Gastrocnemius medialis (tissue), 4 donors: ENCODE measurements around the gene ZNF846. TPM values are rescaled to one million over a fixed set of nuclear protein-coding genes. Genes with fewer than 3 reads are reported as not detected.
"Not testable (repeated sequence)": the region's sequence is repeated elsewhere in the genome, so short reads cannot be mapped to it uniquely, and the experiment has no call there.

Experiments
- ATAC-seq, 2 donors: fragments of 150-250 bp; one replicate each; pipeline ENCODE4 v1.9.1; 2016
- DNase-seq, 2 donors: peaks; one replicate each; pipeline ENCODE4 v3.0.0-alpha.2; 2019
- H3K27ac ChIP-seq, 4 donors: fragments of 200-600 bp; sonication (generic); 1 replicate in 1 of 4; 2 replicates in 3 of 4; pipeline ENCODE4 v1.5.1; 2016 to 2018; ENCODE audit warnings: mild to moderate bottlenecking in 2 of 4, moderate library complexity in 1 of 4
- H3K27me3 ChIP-seq, 3 donors: fragments of 200-600 bp; sonication (generic) in 2 of 3; 1 replicate in 1 of 3; 2 replicates in 2 of 3; pipeline versions ENCODE4 v1.5.1 to v1.6.0; 2016 to 2019; ENCODE audit warnings: mild to moderate bottlenecking in 1 of 3, moderate library complexity in 1 of 3
- H3K36me3 ChIP-seq, 2 donors: fragments of 200-600 bp; sonication (generic) in 1 of 2; one replicate each; pipeline ENCODE4 v1.5.1; 2017 to 2018
- H3K4me1 ChIP-seq, 2 donors: fragments of 200-600 bp; sonication (generic) in 1 of 2; one replicate each; pipeline ENCODE4 v1.5.1; 2016 to 2017; ENCODE audit warnings: mild to moderate bottlenecking in 2 of 2
- H3K4me3 ChIP-seq, 4 donors: fragments of 200-600 bp; sonication (generic) in 3 of 4; 1 replicate in 1 of 4; 2 replicates in 3 of 4; pipeline ENCODE4 v1.5.1; 2016 to 2019; ENCODE audit warnings: mild to moderate bottlenecking in 2 of 4
- H3K9me3 ChIP-seq, 3 donors: fragments of 200-600 bp; sonication (generic) in 2 of 3; 1 replicate in 1 of 3; 2 replicates in 2 of 3; pipeline ENCODE4 v1.5.1; 2016 to 2019
- POLR2A ChIP-seq, 2 donors: fragments of 450-650 bp; IDR thresholded peaks; one replicate each; pipeline ENCODE4 v1.6.1; 2017; ENCODE audit warnings: antibody characterized with exemption in 2 of 2, mild to moderate bottlenecking in 2 of 2, moderate library complexity in 2 of 2
- in situ Hi-C, 4 donors: fragments of 200-750 bp; cut with MboI; loops; one replicate each; pipeline versions ENCODE4 v1.15.0 to v1.8.0; 2017; ENCODE audit warnings: low sequenced_read_pairs in 4 of 4
- intact Hi-C: fragments of 100-400 bp; cut with DNase I; formaldehyde crosslinking; loops from one replicate; pipeline ENCODE4 v1.15.1; 2023; ENCODE audit warnings: low total_unique reads
- total RNA-seq, 4 donors: library from RNA; depleted of rRNA; stranded (reverse); fragments of >200 nt; gene quantifications; one replicate each; pipeline versions ENCODE4 v1.1.0 to v1.2.3, GENCODE V29; 2016
- TF ChIP-seq, protein P1 (sequence below), 5 experiments: fragments of 450-650 bp in 3 of 5; fragments of 200-600 bp in 2 of 5; sonication (generic) in 2 of 5; IDR thresholded peaks in 4 of 5; conservative IDR thresholded peaks in 1 of 5; 1 replicate in 4 of 5; 2 replicates in 1 of 5; pipeline ENCODE4 v1.5.1; 2016 to 2019; ENCODE audit warnings: antibody characterized with exemption in 5 of 5, mild to moderate bottlenecking in 3 of 5, moderate library complexity in 3 of 5

The ZNF846 gene
- total RNA-seq, 4 donors from 2014 or later = 0.63 to 5.0 (median 2.1) TPM

DNA sequence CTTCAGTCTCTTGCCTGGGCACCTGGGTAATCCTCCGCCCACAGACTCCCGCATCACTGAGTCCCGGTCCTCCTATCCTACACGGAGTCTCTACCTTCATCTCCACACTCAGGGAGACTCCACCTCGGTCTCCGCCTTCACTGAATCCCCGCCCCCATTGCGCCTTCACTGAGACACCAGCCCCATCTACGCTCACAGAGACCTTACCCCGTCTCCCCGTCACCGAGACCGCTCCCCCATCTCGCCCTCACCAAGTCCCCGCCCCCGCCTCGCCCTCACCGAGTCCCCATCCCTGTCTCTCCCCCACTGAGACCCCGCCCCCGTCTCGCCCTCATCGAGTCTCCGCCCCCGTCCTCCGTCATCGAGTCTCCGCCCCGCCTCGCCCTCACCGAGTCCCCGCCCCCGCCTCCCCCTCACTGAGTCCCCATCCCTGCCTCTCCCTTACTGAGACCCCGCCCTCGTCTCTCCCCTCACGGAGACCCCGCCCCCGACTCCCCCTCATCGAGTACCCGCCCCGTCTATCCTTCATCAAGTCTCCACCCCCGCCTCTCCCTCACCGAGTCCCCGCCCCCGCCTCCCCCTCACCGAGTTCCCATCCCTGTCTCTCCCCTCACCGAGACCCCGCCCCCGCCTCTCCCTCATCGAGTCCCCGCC lies 23.1 kb upstream of the ZNF846 start:
- ATAC-seq (peak; percentile 61 to 72), DNase-seq (peak; percentile 85)
- H3K9me3 ChIP-seq = no peaks in the 10 kb centered on the region
- H3K36me3 ChIP-seq = no peaks in the 10 kb centered on the region
- peaks cover 0 to 5% of the 10 kb centered on the region in 2 donors for H3K4me1 ChIP-seq
- intact Hi-C loops (loop anchor here (1.0 to 10.0 kb wide), 4 partner anchors 28 to 477 kb away; partner anchors contain the start of genes FBXL12, ZNF121 and ZNF266), in situ Hi-C loops (loop anchor here (5.0 to 25.0 kb wide), 8 partner anchors 167 to 954 kb away; partner anchors contain the start of genes ZNF559 (in 3 of the 4), ZNF699 (in 3 of the 4), ZNF561 (in 2 of the 4) and MBD3L1 (in 1 of the 4))
- H3K27ac ChIP-seq = peak overlapping the region; percentile 77 to 87 (median 85)
- TF ChIP-seq POLR2A (IDR thresholded peaks at IDR 0.05) = peak in 1 of 2 donors; percentile 24
- TF ChIP-seq, protein P1, sequence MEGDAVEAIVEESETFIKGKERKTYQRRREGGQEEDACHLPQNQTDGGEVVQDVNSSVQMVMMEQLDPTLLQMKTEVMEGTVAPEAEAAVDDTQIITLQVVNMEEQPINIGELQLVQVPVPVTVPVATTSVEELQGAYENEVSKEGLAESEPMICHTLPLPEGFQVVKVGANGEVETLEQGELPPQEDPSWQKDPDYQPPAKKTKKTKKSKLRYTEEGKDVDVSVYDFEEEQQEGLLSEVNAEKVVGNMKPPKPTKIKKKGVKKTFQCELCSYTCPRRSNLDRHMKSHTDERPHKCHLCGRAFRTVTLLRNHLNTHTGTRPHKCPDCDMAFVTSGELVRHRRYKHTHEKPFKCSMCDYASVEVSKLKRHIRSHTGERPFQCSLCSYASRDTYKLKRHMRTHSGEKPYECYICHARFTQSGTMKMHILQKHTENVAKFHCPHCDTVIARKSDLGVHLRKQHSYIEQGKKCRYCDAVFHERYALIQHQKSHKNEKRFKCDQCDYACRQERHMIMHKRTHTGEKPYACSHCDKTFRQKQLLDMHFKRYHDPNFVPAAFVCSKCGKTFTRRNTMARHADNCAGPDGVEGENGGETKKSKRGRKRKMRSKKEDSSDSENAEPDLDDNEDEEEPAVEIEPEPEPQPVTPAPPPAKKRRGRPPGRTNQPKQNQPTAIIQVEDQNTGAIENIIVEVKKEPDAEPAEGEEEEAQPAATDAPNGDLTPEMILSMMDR (IDR thresholded peaks at IDR 0.05 in 4 of 5, conservative IDR thresholded peaks at IDR 0.05 in 1 of 5) = no peak
- peaks cover 3 to 46% (median 46%) of the 10 kb centered on the region in 3 donors for H3K27me3 ChIP-seq
- H3K4me3 ChIP-seq = peak overlapping the region; percentile 64 to 74 (median 66)

DNA sequence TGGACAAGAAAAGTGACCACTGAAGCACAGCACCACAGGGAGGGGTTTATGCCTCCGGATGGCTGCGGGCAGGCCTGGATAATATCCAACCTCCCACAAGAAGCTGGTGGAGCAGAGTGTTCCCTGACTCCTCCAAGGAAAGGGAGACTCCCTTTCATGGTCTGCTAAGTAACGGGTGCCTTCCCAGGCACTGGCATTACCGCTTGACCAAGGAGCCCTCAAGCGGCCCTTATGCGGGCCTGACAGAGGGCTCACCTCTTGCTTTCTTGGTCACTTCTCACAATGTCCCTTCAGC lies 22.5 kb upstream of the ZNF846 start:
- in situ Hi-C loops = loop anchor here (5.0 to 25.0 kb wide), 8 partner anchors 166 to 954 kb away; partner anchors contain the start of genes ZNF559 (in 3 of the 4), ZNF699 (in 3 of the 4), ZNF561 (in 2 of the 4) and MBD3L1 (in 1 of the 4)

DNA sequence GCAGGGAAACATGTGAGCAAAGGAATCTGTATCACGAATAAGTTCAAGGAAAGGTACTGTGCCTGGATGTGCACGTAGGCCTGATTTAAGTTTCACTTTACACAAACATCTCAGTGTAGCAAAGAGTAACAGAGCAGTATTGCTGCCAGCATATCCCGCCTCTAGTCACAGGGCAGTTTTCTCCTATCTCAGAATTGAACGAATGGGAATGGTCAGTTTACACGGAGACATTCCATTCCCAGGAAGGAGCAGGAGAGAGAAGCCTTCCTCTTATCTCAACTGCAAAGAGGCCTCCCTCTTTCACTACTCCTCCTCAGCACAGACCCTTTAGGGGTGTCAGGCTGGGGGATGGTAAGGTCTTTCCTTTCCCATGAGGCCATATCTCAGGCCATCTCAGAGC lies 21.0 kb upstream of the ZNF846 start:
- H3K27ac ChIP-seq, H3K9me3 ChIP-seq, H3K4me1 ChIP-seq, H3K36me3 ChIP-seq, H3K4me3 ChIP-seq, ATAC-seq, DNase-seq, intact Hi-C loops: not testable (repeated sequence)
- in situ Hi-C loops = loop anchor here (25.0 kb wide), 3 partner anchors 477 to 952 kb away; partner anchors contain the start of genes ZNF559 (in 3 of the 4), ZNF699 (in 3 of the 4), MBD3L1 (in 1 of the 4) and OR7D4 (in 1 of the 4)
- peaks cover 8 to 59% (median 57%) of the 10 kb centered on the region in 3 donors for H3K27me3 ChIP-seq

More for the DNA sequence above, 22.5 kb upstream of the ZNF846 start:
- not testable (repeated sequence) for H3K36me3 ChIP-seq, DNase-seq, ATAC-seq, H3K9me3 ChIP-seq, H3K4me1 ChIP-seq
- peaks cover 5 to 53% (median 52%) of the 10 kb centered on the region in 3 donors for H3K27me3 ChIP-seq
- peak overlapping the region; percentile 64 to 77 (median 73) for H3K27ac ChIP-seq
- peak overlapping the region in 2 of 4 donors; percentile 48 to 64 for H3K4me3 ChIP-seq
- intact Hi-C loops = loop anchor here (5.0 to 10.0 kb wide), 3 partner anchors 209 to 476 kb away; partner anchors contain the start of genes ZNF121 and ZNF266

DNA sequence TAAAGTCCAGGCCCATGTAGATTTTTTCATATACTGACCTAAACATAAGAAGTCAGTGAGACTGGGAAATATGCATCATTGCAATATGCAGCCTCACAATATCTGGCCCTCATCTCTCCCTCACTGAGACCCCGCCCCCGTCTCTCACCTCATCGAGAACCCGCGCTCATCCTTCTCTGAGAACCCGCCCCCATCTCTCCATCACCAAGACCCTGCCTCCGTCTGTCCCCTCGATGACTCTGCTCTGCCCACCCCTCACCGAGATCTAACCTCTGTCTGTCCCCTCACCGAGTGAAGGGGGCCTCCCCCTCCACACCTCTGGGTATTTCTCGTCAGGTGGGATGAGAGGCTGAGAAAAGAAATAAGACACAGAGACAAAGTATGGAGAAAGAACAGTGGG lies 20.5 kb upstream of the ZNF846 start:
- Histone ChIP-seq H3K4me3 (no peak overlapping the region), H3K9me3 (no peaks in the 10 kb centered on the region), H3K36me3 (no peaks in the 10 kb centered on the region), H3K4me1 (peaks cover 0 to 5% of the 10 kb centered on the region in 2 donors), H3K27me3 (peaks cover 8 to 59% (median 57%) of the 10 kb centered on the region in 3 donors), H3K27ac (no peak overlapping the region)
- intact Hi-C loops (no loop called here), in situ Hi-C loops (loop anchor here (25.0 kb wide), 3 partner anchors 477 to 952 kb away; partner anchors contain the start of genes ZNF559 (in 3 of the 4), ZNF699 (in 3 of the 4), MBD3L1 (in 1 of the 4) and OR7D4 (in 1 of the 4))
- DNase-seq = no peak
- no peak for ATAC-seq
- TF ChIP-seq POLR2A (IDR thresholded peaks at IDR 0.05) = no peak
- TF ChIP-seq, protein P1 (IDR thresholded peaks at IDR 0.05 in 4 of 5, conservative IDR thresholded peaks at IDR 0.05 in 1 of 5) = no peak

DNA sequence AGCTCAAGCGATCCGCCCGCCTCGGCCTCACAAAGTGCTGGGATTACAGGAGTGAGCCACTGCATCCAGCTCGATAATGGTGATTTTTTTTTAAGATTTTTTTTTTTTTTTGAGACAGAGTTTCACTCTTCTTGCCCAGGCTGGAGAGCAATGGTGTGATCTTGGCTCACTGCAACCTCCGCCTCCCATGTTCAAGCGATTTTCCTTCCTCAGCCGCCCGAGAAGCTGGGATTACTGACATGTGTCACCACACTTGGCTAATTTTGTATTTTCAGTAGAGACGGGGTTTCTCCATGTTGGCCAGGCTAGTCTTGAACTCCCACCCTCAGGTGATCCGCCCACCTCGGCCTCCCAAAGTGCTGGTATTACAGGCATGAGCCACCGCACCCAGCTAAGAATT lies 20.1 kb upstream of the ZNF846 start:
- ATAC-seq, H3K36me3 ChIP-seq, H3K4me3 ChIP-seq, H3K27ac ChIP-seq, H3K9me3 ChIP-seq, H3K4me1 ChIP-seq, DNase-seq, intact Hi-C loops: not testable (repeated sequence)
- peaks cover 8 to 59% (median 57%) of the 10 kb centered on the region in 3 donors for H3K27me3 ChIP-seq
- in situ Hi-C loops = loop anchor here (25.0 kb wide), 3 partner anchors 476 to 951 kb away; partner anchors contain the start of genes ZNF559 (in 3 of the 4), ZNF699 (in 3 of the 4), MBD3L1 (in 1 of the 4) and OR7D4 (in 1 of the 4)

DNA sequence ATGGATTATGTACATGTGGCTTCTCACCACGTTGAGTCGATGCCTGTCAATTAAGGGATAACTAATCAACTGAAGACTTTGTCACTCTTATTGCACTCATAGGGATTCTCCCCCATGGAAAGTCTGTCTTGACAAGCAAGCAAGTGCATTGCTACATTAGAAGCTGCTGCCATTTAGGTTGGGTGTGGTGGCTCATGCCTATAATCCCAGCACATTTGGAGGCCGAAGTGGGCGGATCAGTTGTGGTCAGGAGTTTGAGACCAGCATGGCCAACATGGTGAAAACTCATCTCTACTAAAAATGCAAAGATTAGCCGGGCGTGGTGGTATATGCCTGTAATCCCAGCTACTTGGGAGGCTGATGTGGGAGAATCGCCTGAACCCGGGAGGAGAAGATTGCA lies 18.3 kb upstream of the ZNF846 start:
- Histone ChIP-seq H3K27ac (peak overlapping the region in 2 of 4 donors; percentile 89 to 94), H3K4me3 (peak overlapping the region in 1 of 4 donors; percentile 77), H3K9me3 (no peaks in the 10 kb centered on the region), H3K27me3 (peaks cover 8 to 50% (median 46%) of the 10 kb centered on the region in 3 donors), H3K4me1 (peaks cover 0 to 5% of the 10 kb centered on the region in 2 donors), H3K36me3 (no peaks in the 10 kb centered on the region)
- no peak for DNase-seq
- no peak for TF ChIP-seq POLR2A (IDR thresholded peaks at IDR 0.05)
- TF ChIP-seq, protein P1 (IDR thresholded peaks at IDR 0.05 in 4 of 5, conservative IDR thresholded peaks at IDR 0.05 in 1 of 5) = no peak
- intact Hi-C loops (no loop called here), in situ Hi-C loops (loop anchor here (25.0 kb wide), 3 partner anchors 475 to 950 kb away; partner anchors contain the start of genes ZNF559 (in 3 of the 4), ZNF699 (in 3 of the 4), MBD3L1 (in 1 of the 4) and OR7D4 (in 1 of the 4))
- ATAC-seq = no peak
